ENCODE results near the gene HES7.

- TF ChIP-seq CTCF (IDR thresholded peaks at IDR 0.05; ENCODE audit: low read depth, low read length), result no peak
- no peak for TF ChIP-seq EZH2phosphoT487 (IDR thresholded peaks at IDR 0.05; ENCODE audit: low read depth)
Measured at GRCh38 chr17:8103549-8103948, 20.4 kb downstream of the HES7 start.
